Endothelial cell of umbilical vein (primary cell): ENCODE results near the gene NBEA. TPM values are rescaled to one million over a fixed set of nuclear protein-coding genes. Genes with fewer than 3 reads are reported as not detected.

ENCODE experiments used
- BruUV-seq: library from RNA; stranded (reverse); fragments of 400-500 nt; replicated peaks from 2 replicates; lab custom pipeline; 2021; lab: Mats Ljungman, UMichigan
- CTCF ChIA-PET: fragments of 300-600, 350-600 bp; sonication (Branson Sonifier 250); formaldehyde crosslinking; loops from one replicate; lab custom pipeline; 2021; ENCODE audit warnings: antibody characterized with exemption, inconsistent platforms; lab: Charles Lee
- POLR2A ChIA-PET: fragments of 300-600, 350-600 bp; sonication (Branson Sonifier 250); formaldehyde crosslinking; loops from one replicate; lab custom pipeline; 2021; ENCODE audit warnings: antibody characterized with exemption, inconsistent platforms; lab: Charles Lee
- DNase-seq: peaks from one replicate; pipeline ENCODE4 v3.0.0-alpha.2; 2011; ENCODE audit warnings: low read depth, low spot score
- FAIRE-seq: peaks from 2 replicates; lab custom pipeline; 2011; peaks lifted over from hg19 to GRCh38; lab: Jason Lieb, UNC
- H2AFZ ChIP-seq: 2 replicates; pipeline ENCODE4 v1.6.0; 2012; ENCODE audit warnings: low read depth, low read length, control low read depth, inconsistent platforms
- H3K27ac ChIP-seq: 2 replicates; pipeline ENCODE4 v1.5.1; 2011; ENCODE audit warnings: low read depth, mild to moderate bottlenecking, control low read depth, low read length, moderate library complexity; ENCODE audit not compliant: insufficient read depth
- H3K27me3 ChIP-seq, 2 experiments: 2 replicates each; pipeline versions ENCODE4 v1.6.0 to v1.6.1; 2011; ENCODE audit warnings: low read length in 2 of 2, mixed read lengths in 1 of 2; ENCODE audit not compliant: control insufficient read depth in 2 of 2, insufficient read depth in 2 of 2
- H3K36me3 ChIP-seq, 2 experiments: 2 replicates in 1 of 2; 3 replicates in 1 of 2; pipeline ENCODE4 v1.5.1; 2011; ENCODE audit warnings: low read length in 2 of 2, mild to moderate bottlenecking in 1 of 2, moderate library complexity in 1 of 2; ENCODE audit not compliant: control insufficient read depth in 2 of 2, insufficient read depth in 2 of 2; ENCODE audit errors: extremely low read depth in 1 of 2
- H3K4me1 ChIP-seq: 3 replicates; pipeline ENCODE4 v1.5.1; 2011; ENCODE audit warnings: mild to moderate bottlenecking, low read length; ENCODE audit not compliant: control insufficient read depth, insufficient read depth; ENCODE audit errors: extremely low read depth
- H3K4me2 ChIP-seq: 2 replicates; pipeline ENCODE4 v1.6.1; 2011; ENCODE audit warnings: low read length, control low read depth, mixed read lengths; ENCODE audit not compliant: insufficient read depth
- H3K4me3 ChIP-seq, 3 experiments: fragments of 200-600 bp in 1 of 3; sonication (generic), shearing (Covaris generic) in 1 of 3; replicated peaks in 1 of 3; 2 replicates each; pipeline ENCODE4 v1.5.1; 2011 to 2016; ENCODE audit warnings: control low read depth in 3 of 3, low read length in 3 of 3, mild to moderate bottlenecking in 2 of 3, inconsistent platforms in 1 of 3, low read depth in 1 of 3, moderate library complexity in 1 of 3; ENCODE audit not compliant: insufficient read depth in 1 of 3
- H3K79me2 ChIP-seq: 2 replicates; pipeline ENCODE4 v1.6.0; 2012; ENCODE audit warnings: low read length, inconsistent platforms; ENCODE audit not compliant: control insufficient read depth, insufficient read depth
- H3K9ac ChIP-seq: replicated peaks from 2 replicates; pipeline ENCODE3; 2011; ENCODE audit warnings: low read length, control low read depth; ENCODE audit not compliant: insufficient read depth; ENCODE audit errors: extremely low read depth
- H3K9me1 ChIP-seq: replicated peaks from 3 replicates; pipeline ENCODE4 v1.6.0; 2011; ENCODE audit warnings: mild to moderate bottlenecking, low read length; ENCODE audit not compliant: control insufficient read depth, insufficient read depth; ENCODE audit errors: extremely low read depth
- H3K9me3 ChIP-seq: replicated peaks from 2 replicates; pipeline ENCODE4 v1.5.1; 2012; ENCODE audit warnings: low read length, inconsistent platforms; ENCODE audit not compliant: control insufficient read depth, insufficient read depth
- H4K20me1 ChIP-seq: replicated peaks from 2 replicates; pipeline ENCODE3; 2011; ENCODE audit warnings: mild to moderate bottlenecking, low read length; ENCODE audit not compliant: control insufficient read depth, insufficient read depth; ENCODE audit errors: extremely low read depth
- FOS ChIP-seq: IDR thresholded peaks from 2 replicates; pipeline ENCODE4 v1.6.1; 2011; ENCODE audit warnings: mild to moderate bottlenecking, low read length, moderate library complexity, borderline replicate concordance; ENCODE audit not compliant: insufficient read depth
- GATA2 ChIP-seq: IDR thresholded peaks from 2 replicates; pipeline ENCODE4 v1.7.0; 2011; ENCODE audit warnings: low read depth, mild to moderate bottlenecking, moderate library complexity, mixed read lengths, low read length; ENCODE audit not compliant: insufficient read length, insufficient read depth
- JUN ChIP-seq: IDR thresholded peaks from 2 replicates; pipeline ENCODE4 v1.6.1; 2011; ENCODE audit warnings: borderline replicate concordance, low read depth; ENCODE audit not compliant: insufficient read length, insufficient read depth
- MYC ChIP-seq: IDR thresholded peaks from one replicate; pipeline ENCODE4 v1.6.1; 2011; ENCODE audit warnings: mild to moderate bottlenecking, low read depth, low read length
- POLR2AphosphoS5 ChIP-seq: IDR thresholded peaks from 2 replicates; pipeline ENCODE4 v1.6.1; 2012; ENCODE audit warnings: low read depth, mild to moderate bottlenecking, control low read depth, low read length, moderate library complexity; ENCODE audit not compliant: insufficient read depth
- dilution Hi-C: fragments of 300-500 bp; cut with MboI; formaldehyde crosslinking; loops from one replicate; pipeline ENCODE4 v1.15.0; 2019; ENCODE audit warnings: low sequenced_read_pairs; ENCODE audit not compliant: extremely low pct_ligation_motif_present
- intact Hi-C: fragments of 100-400 bp; cut with micrococcal nuclease; formaldehyde crosslinking; loops from one replicate; pipeline ENCODE4 v1.10.0; 2022
- polyA plus RNA-seq, 4 experiments: library from polyadenylated mRNA; depleted of rRNA in 3 of 4; stranded (reverse) in 3 of 4; unstranded in 1 of 4; fragments of >200 nt; gene quantifications; 2 replicates each; pipeline versions ENCODE4 v1.2.1 to v1.2.3, GENCODE V29; 2011 to 2012; ENCODE audit warnings: missing spikeins in 1 of 4
- total RNA-seq: library from RNA; stranded (reverse); gene quantifications from 2 replicates; pipeline ENCODE4 v1.2.3, GENCODE V29; 2021
- TF ChIP-seq, protein P1 (sequence below), 2 donors: IDR thresholded peaks; 1 replicate in 1 of 2; 2 replicates in 1 of 2; pipeline ENCODE4 v1.5.1; 2011; ENCODE audit warnings: low read length in 2 of 2, mild to moderate bottlenecking in 2 of 2, moderate library complexity in 2 of 2, control low read depth in 1 of 2, inconsistent platforms in 1 of 2, low read depth in 1 of 2; ENCODE audit not compliant: insufficient read depth in 1 of 2; ENCODE audit errors: extremely low read depth in 1 of 2
- TF ChIP-seq, protein P2 (sequence below): IDR thresholded peaks from 2 replicates; pipeline ENCODE4 v1.6.1; 2011; ENCODE audit not compliant: insufficient read depth, insufficient read length

The NBEA gene
- total and polyA plus RNA-seq, 2 donors (not counting 3 experiments of a cell fraction or from before 2014, with no cell fraction given): 3.0 to 4.8 TPM

DNA sequence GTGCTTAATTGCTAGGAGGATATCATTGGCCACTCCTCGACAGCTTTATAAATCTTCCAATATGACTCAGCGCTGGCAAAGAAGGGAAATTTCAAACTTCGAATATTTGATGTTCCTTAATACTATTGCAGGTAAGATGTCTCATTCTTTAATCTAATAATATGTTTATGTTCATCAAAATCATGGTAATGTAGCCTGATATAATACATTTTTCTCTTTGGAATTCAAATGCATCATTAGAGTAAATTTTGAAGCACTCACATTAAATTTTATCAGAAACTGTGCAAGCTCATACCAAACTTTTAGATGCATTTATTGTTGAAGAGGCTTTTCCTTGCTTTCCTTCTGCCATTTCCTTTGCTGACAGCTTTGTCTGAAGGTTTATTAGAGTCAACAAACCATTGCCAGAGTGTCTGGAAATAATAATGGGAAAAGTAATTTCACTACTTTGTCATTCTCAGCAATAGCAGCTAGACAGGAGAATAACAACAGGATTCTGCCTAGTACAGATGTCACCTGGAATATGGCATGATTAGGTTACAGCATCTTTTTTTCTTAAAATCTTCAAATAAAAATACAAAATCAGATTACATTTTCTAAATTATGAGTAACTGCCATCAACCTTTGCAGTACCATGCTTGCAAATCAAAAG lies 613.0 kb downstream of the NBEA start:
- peaks cover 7% of the 10 kb centered on the region for H3K4me1 ChIP-seq
- dilution Hi-C loops (no loop called here), intact Hi-C loops (no loop called here)
- TF ChIP-seq, protein P1, sequence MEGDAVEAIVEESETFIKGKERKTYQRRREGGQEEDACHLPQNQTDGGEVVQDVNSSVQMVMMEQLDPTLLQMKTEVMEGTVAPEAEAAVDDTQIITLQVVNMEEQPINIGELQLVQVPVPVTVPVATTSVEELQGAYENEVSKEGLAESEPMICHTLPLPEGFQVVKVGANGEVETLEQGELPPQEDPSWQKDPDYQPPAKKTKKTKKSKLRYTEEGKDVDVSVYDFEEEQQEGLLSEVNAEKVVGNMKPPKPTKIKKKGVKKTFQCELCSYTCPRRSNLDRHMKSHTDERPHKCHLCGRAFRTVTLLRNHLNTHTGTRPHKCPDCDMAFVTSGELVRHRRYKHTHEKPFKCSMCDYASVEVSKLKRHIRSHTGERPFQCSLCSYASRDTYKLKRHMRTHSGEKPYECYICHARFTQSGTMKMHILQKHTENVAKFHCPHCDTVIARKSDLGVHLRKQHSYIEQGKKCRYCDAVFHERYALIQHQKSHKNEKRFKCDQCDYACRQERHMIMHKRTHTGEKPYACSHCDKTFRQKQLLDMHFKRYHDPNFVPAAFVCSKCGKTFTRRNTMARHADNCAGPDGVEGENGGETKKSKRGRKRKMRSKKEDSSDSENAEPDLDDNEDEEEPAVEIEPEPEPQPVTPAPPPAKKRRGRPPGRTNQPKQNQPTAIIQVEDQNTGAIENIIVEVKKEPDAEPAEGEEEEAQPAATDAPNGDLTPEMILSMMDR (IDR thresholded peaks at IDR 0.05; ENCODE audit: extremely low read depth in 1 of 2, insufficient read depth in 1 of 2, low read depth in 1 of 2, low read length in 2 of 2): no peak
- TF ChIP-seq, protein P2, sequence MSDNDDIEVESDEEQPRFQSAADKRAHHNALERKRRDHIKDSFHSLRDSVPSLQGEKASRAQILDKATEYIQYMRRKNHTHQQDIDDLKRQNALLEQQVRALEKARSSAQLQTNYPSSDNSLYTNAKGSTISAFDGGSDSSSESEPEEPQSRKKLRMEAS: no peak
- no peak for TF ChIP-seq JUN
- no peak for TF ChIP-seq MYC
- TF ChIP-seq FOS: no peak
- no peak for TF ChIP-seq GATA2
- TF ChIP-seq POLR2AphosphoS5: no peak
- no peak overlapping the region for H3K4me2 ChIP-seq
- ChIA-PET CTCF (no interaction called here), POLR2A (no interaction called here)
- H3K4me3 ChIP-seq: no peak overlapping the region
- H4K20me1 ChIP-seq: no peaks in the 10 kb centered on the region
- no peaks in the 10 kb centered on the region for H3K79me2 ChIP-seq
- no peak overlapping the region for H3K27ac ChIP-seq
- H3K9me3 ChIP-seq: no peaks in the 10 kb centered on the region
- no peak for FAIRE-seq
- no peak overlapping the region for H2AFZ ChIP-seq
- H3K27me3 ChIP-seq: no peaks in the 10 kb centered on the region
- H3K9ac ChIP-seq: no peak overlapping the region
- no peaks in the 10 kb centered on the region for H3K36me3 ChIP-seq
- H3K9me1 ChIP-seq: no peaks in the 10 kb centered on the region
- peak; percentile 57 for DNase-seq
- BruUV-seq: no TSS peak
